Measurements from ENCODE around the gene TULP1. TPM values are rescaled to one million over a fixed set of nuclear protein-coding genes. Genes with fewer than 3 reads are reported as not detected.

TULP1 gene
- total and polyA plus RNA-seq, 2 of the 13 experiments (the other 11 are each of a cell fraction or from before 2014, with no cell fraction given): not detected

DNA sequence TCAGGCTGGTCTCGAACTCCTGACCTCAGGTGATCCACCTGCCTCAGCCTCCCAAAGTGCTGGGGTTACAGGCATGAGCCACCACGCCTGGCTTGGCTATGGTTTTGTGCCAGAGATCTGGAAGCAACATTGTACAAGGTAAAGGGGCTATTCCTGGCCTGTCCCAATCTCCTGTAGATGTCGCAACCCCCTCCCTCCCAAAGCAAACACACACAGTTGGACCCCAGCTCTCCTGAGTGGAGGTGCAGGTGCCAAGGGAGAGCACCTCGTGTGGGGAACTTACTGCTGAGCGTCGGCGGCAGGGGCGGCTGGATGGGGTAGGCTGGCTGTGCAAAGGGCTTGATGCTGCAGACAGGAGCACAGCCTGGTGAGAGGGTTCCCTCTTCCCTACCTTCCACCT lies 35.7 kb downstream of the TULP1 start (continued):
- TF ChIP-seq, protein P1, sequence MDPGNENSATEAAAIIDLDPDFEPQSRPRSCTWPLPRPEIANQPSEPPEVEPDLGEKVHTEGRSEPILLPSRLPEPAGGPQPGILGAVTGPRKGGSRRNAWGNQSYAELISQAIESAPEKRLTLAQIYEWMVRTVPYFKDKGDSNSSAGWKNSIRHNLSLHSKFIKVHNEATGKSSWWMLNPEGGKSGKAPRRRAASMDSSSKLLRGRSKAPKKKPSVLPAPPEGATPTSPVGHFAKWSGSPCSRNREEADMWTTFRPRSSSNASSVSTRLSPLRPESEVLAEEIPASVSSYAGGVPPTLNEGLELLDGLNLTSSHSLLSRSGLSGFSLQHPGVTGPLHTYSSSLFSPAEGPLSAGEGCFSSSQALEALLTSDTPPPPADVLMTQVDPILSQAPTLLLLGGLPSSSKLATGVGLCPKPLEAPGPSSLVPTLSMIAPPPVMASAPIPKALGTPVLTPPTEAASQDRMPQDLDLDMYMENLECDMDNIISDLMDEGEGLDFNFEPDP (CRISPR knock-in tag; conservative IDR thresholded peaks at IDR 0.05): 0 out of 2 replicates have a peak, but pooled peaks have one; percentile 66
- TF ChIP-seq NFIB (CRISPR knock-in tag; IDR thresholded peaks at IDR 0.05; ENCODE audit: borderline replicate concordance) (peak; percentile 69; the same call in 1 of the 2 replicates), ZNF33A (CRISPR knock-in tag; IDR thresholded peaks at IDR 0.05; ENCODE audit: borderline replicate concordance) (no peak), ZBTB37 (CRISPR knock-in tag; IDR thresholded peaks at IDR 0.05) (no peak), AGO2 (optimal IDR thresholded peaks at IDR 0.05; ENCODE audit: low read depth, low read length) (peak; percentile 48), AGO1 (IDR thresholded peaks at IDR 0.05; ENCODE audit: low read depth, low read length, poor library complexity, severe bottlenecking) (no peak), HOXA7 (CRISPR knock-in tag; IDR thresholded peaks at IDR 0.05) (no peak), ZNF503 (CRISPR knock-in tag; IDR thresholded peaks at IDR 0.05) (no peak), ZMYM4 (CRISPR knock-in tag; IDR thresholded peaks at IDR 0.05) (peak; percentile 21; the same call in 1 of the 2 replicates), CEBPG (CRISPR knock-in tag; IDR thresholded peaks at IDR 0.05) (peak; percentile 78), ZNF550 (CRISPR knock-in tag; IDR thresholded peaks at IDR 0.05; ENCODE audit: borderline replicate concordance) (no peak), KLF15 (CRISPR knock-in tag; IDR thresholded peaks at IDR 0.05; ENCODE audit: borderline replicate concordance) (no peak), ZNF24 (IDR thresholded peaks at IDR 0.05) (no peak), ZNF609 (CRISPR knock-in tag; IDR thresholded peaks at IDR 0.05; ENCODE audit: borderline replicate concordance) (no peak), DNMT3B (CRISPR knock-in tag; conservative IDR thresholded peaks at IDR 0.05) (no peak), GATAD2A (CRISPR knock-in tag; IDR thresholded peaks at IDR 0.05) (peak; percentile 41; the same call in 1 of the 2 replicates), SMC3 (IDR thresholded peaks at IDR 0.05; ENCODE audit: low read length) (no peak), ZFYVE20 (CRISPR knock-in tag; IDR thresholded peaks at IDR 0.05; ENCODE audit: borderline replicate concordance, low read depth) (no peak)
- TF ChIP-seq, protein P2, sequence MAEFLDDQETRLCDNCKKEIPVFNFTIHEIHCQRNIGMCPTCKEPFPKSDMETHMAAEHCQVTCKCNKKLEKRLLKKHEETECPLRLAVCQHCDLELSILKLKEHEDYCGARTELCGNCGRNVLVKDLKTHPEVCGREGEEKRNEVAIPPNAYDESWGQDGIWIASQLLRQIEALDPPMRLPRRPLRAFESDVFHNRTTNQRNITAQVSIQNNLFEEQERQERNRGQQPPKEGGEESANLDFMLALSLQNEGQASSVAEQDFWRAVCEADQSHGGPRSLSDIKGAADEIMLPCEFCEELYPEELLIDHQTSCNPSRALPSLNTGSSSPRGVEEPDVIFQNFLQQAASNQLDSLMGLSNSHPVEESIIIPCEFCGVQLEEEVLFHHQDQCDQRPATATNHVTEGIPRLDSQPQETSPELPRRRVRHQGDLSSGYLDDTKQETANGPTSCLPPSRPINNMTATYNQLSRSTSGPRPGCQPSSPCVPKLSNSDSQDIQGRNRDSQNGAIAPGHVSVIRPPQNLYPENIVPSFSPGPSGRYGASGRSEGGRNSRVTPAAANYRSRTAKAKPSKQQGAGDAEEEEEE (CRISPR knock-in tag; IDR thresholded peaks at IDR 0.05; ENCODE audit: borderline replicate concordance): no peak
